ENCODE results near the gene CRTAC1. TPM values are rescaled to one million over a fixed set of nuclear protein-coding genes. Genes with fewer than 3 reads are reported as not detected.

CRTAC1 gene
- total RNA-seq, 4 donors from 2014 or later, result 17.5 to 35.1 (median 22.9) TPM

- TF ChIP-seq CTCF (IDR thresholded peaks at IDR 0.05) (no peak), POLR2A (IDR thresholded peaks at IDR 0.05) (no peak), EP300 (IDR thresholded peaks at IDR 0.05) (no peak)
- H3K27me3 ChIP-seq, result no peaks in the 10 kb centered on the region
- no peaks in the 10 kb centered on the region for H3K9me3 ChIP-seq
- DNase-seq (ENCODE audit: low spot score in 2 of 2), result no peak
- H3K4me1 ChIP-seq, result peaks cover 0 to 36% (median 5%) of the 10 kb centered on the region in 4 donors
- no peaks in the 10 kb centered on the region for H3K36me3 ChIP-seq
- peak overlapping the region in 2 of 4 donors; percentile 37 to 72 for H3K27ac ChIP-seq
- H3K4me3 ChIP-seq, result no peak overlapping the region
- 65 to 67% methylated on average over 16 to 21 of the region's 21 CpGs for WGBS, 2 donors
These were observed 114.9 kb downstream of the CRTAC1 start for GRCh38 chr10:97915346-97916131.

GRCh38 chr10:97914837-97915211 is 115.6 kb downstream of the CRTAC1 start:
- peak; percentile 48 to 51 for DNase-seq (ENCODE audit: low spot score in 2 of 2)
- TF ChIP-seq POLR2A (IDR thresholded peaks at IDR 0.05) (no peak), EP300 (IDR thresholded peaks at IDR 0.05) (no peak), CTCF (IDR thresholded peaks at IDR 0.05) (peak; percentile 79 to 91 (median 90))
- 0 to 5% methylated on average over 2 to 10 of the region's 11 CpGs for WGBS, 2 donors

GRCh38 chr10:97914171-97914836 is 116.1 kb downstream of the CRTAC1 start:
- DNase-seq (ENCODE audit: low spot score in 2 of 2), result no peak
- Histone ChIP-seq H3K4me1 (peaks cover 0 to 36% (median 5%) of the 10 kb centered on the region in 4 donors), H3K27me3 (no peaks in the 10 kb centered on the region), H3K9me3 (no peaks in the 10 kb centered on the region), H3K36me3 (no peaks in the 10 kb centered on the region), H3K4me3 (no peak overlapping the region), H3K27ac (no peak overlapping the region)
- 28 to 43% methylated on average over 6 to 7 of the region's 10 CpGs for WGBS, 2 donors
- TF ChIP-seq POLR2A (IDR thresholded peaks at IDR 0.05), result no peak

More at GRCh38 chr10:97914837-97915211, 115.6 kb downstream of the CRTAC1 start:
- Histone ChIP-seq H3K36me3 (no peaks in the 10 kb centered on the region), H3K4me3 (no peak overlapping the region), H3K27me3 (no peaks in the 10 kb centered on the region), H3K4me1 (peaks cover 0 to 36% (median 5%) of the 10 kb centered on the region in 4 donors), H3K9me3 (no peaks in the 10 kb centered on the region), H3K27ac (no peak overlapping the region)

- 86% methylated on average over 6 of the region's 6 CpGs for WGBS, 2 donors
- DNase-seq (ENCODE audit: low spot score in 2 of 2), result no peak
- peaks cover 0 to 36% (median 5%) of the 10 kb centered on the region in 4 donors for H3K4me1 ChIP-seq
- H3K27me3 ChIP-seq, result no peaks in the 10 kb centered on the region
- no peak overlapping the region for H3K27ac ChIP-seq
- H3K36me3 ChIP-seq, result no peaks in the 10 kb centered on the region
- no peaks in the 10 kb centered on the region for H3K9me3 ChIP-seq
- TF ChIP-seq POLR2A (IDR thresholded peaks at IDR 0.05) (no peak), CTCF (IDR thresholded peaks at IDR 0.05) (no peak), EP300 (IDR thresholded peaks at IDR 0.05) (no peak)
- no peak overlapping the region for H3K4me3 ChIP-seq
These were observed 116.8 kb downstream of the CRTAC1 start for GRCh38 chr10:97913614-97914013.

- Histone ChIP-seq H3K36me3 (no peaks in the 10 kb centered on the region), H3K4me3 (no peak overlapping the region), H3K27me3 (no peaks in the 10 kb centered on the region), H3K27ac (no peak overlapping the region), H3K9me3 (no peaks in the 10 kb centered on the region), H3K4me1 (peaks cover 0 to 36% (median 5%) of the 10 kb centered on the region in 4 donors)
- 92 to 95% methylated on average over 2 of the region's 2 CpGs for WGBS, 2 donors
- no peak for TF ChIP-seq POLR2A (IDR thresholded peaks at IDR 0.05)
- no peak for TF ChIP-seq EP300 (IDR thresholded peaks at IDR 0.05)
- no peak for DNase-seq (ENCODE audit: low spot score in 2 of 2)
These were observed 117.2 kb downstream of the CRTAC1 start for GRCh38 chr10:97913193-97913592.

- Histone ChIP-seq H3K27me3 (no peaks in the 10 kb centered on the region), H3K9me3 (no peaks in the 10 kb centered on the region), H3K4me3 (no peak overlapping the region), H3K4me1 (peaks cover 0 to 19% (median 5%) of the 10 kb centered on the region in 4 donors), H3K36me3 (no peaks in the 10 kb centered on the region), H3K27ac (no peak overlapping the region)
- 58 to 76% methylated on average over 5 of the region's 5 CpGs for WGBS, 2 donors
- DNase-seq (ENCODE audit: low spot score in 2 of 2), result no peak
- no peak for TF ChIP-seq EP300 (IDR thresholded peaks at IDR 0.05)
- TF ChIP-seq POLR2A (IDR thresholded peaks at IDR 0.05), result no peak
- TF ChIP-seq CTCF (IDR thresholded peaks at IDR 0.05), result no peak
These were observed 119.2 kb downstream of the CRTAC1 start for GRCh38 chr10:97911217-97911616.
